Ishikawa (cell line): ENCODE results near the gene KRTAP9-8.

ENCODE experiments used
- CEBPB ChIP-seq: IDR thresholded peaks from 2 replicates; pipeline ENCODE4 v1.6.1; 2012
- CREB1 ChIP-seq: IDR thresholded peaks from 2 replicates; pipeline ENCODE4 v1.6.1; 2012; ENCODE audit warnings: low read depth
- EP300 ChIP-seq: IDR thresholded peaks from 2 replicates; pipeline ENCODE4 v1.6.1; 2012; ENCODE audit warnings: borderline replicate concordance
- MAX ChIP-seq: IDR thresholded peaks from 2 replicates; pipeline ENCODE4 v1.6.1; 2012
- NFIC ChIP-seq: IDR thresholded peaks from 2 replicates; pipeline ENCODE4 v1.6.1; 2012
- RAD21 ChIP-seq: IDR thresholded peaks from 2 replicates; pipeline ENCODE4 v1.6.1; 2012; ENCODE audit warnings: low read depth
- REST ChIP-seq: IDR thresholded peaks from 2 replicates; pipeline ENCODE4 v1.6.1; 2012; ENCODE audit warnings: low read depth, mild to moderate bottlenecking
- TAF1 ChIP-seq: IDR thresholded peaks from 2 replicates; pipeline ENCODE4 v1.6.1; 2012; ENCODE audit warnings: low read depth, mild to moderate bottlenecking
- TCF12 ChIP-seq: IDR thresholded peaks from 2 replicates; pipeline ENCODE4 v1.6.1; 2012; ENCODE audit warnings: low read depth
- TEAD4 ChIP-seq: IDR thresholded peaks from 2 replicates; pipeline ENCODE4 v1.6.1; 2012
- USF1 ChIP-seq: IDR thresholded peaks from 2 replicates; pipeline ENCODE4 v1.6.1; 2012
- YY1 ChIP-seq: IDR thresholded peaks from 2 replicates; pipeline ENCODE4 v1.6.1; 2012; ENCODE audit warnings: low read depth

- no peak for TF ChIP-seq EP300
- no peak for TF ChIP-seq NFIC
- TF ChIP-seq YY1: no peak
- no peak for TF ChIP-seq MAX
- TF ChIP-seq TEAD4: no peak
- TF ChIP-seq CREB1: no peak
- TF ChIP-seq USF1: no peak
- TF ChIP-seq CEBPB: no peak
- no peak for TF ChIP-seq RAD21
- TF ChIP-seq TAF1: no peak
- TF ChIP-seq TCF12: no peak
- TF ChIP-seq REST: no peak
Measured at GRCh38 chr17:41251261-41251660, 13.5 kb downstream of the KRTAP9-8 start.
